GM23338 (cell line): Measurements from ENCODE around the gene CREB1. TPM values are rescaled to one million over a fixed set of nuclear protein-coding genes. Genes with fewer than 3 reads are reported as not detected.
A peak's percentile ranks its signal among the peaks of the same experiment; 100 is the strongest.

Experiments
- ATAC-seq: fragments of 200-7000 bp; cut with Tn5 transposase; 3 replicates; pipeline ENCODE4 v1.9.1; 2020
- DNase-seq: peaks from one replicate; pipeline ENCODE4 v3.0.0-alpha.2; 2015; ENCODE audit warnings: low spot score
- H2AFZ ChIP-seq: fragments of 200-600 bp; sonication (generic); 2 replicates; pipeline ENCODE4 v1.8.0; 2016; ENCODE audit warnings: antibody characterized with exemption, mild to moderate bottlenecking, moderate library complexity
- H3F3A ChIP-seq: fragments of 200-600 bp; sonication (generic); replicated peaks from 2 replicates; pipeline ENCODE4 v1.8.0; 2017; ENCODE audit warnings: antibody characterized with exemption, mixed run types, low read depth
- H3K27ac ChIP-seq: fragments of 200-600 bp; sonication (generic); 2 replicates; pipeline ENCODE4 v1.6.1; 2016; ENCODE audit warnings: low read depth
- H3K27me3 ChIP-seq: fragments of 200-600 bp; sonication (generic); 2 replicates; pipeline ENCODE4 v1.8.0; 2016; ENCODE audit warnings: mild to moderate bottlenecking, mixed run types, moderate library complexity; ENCODE audit not compliant: insufficient read depth
- H3K36me3 ChIP-seq: fragments of 200-600 bp; sonication (generic); 2 replicates; pipeline ENCODE4 v1.8.0; 2016; ENCODE audit warnings: mild to moderate bottlenecking; ENCODE audit not compliant: insufficient read depth
- H3K4me1 ChIP-seq: fragments of 200-600 bp; sonication (generic); 2 replicates; pipeline ENCODE4 v1.8.0; 2016; ENCODE audit warnings: mild to moderate bottlenecking, moderate library complexity; ENCODE audit not compliant: insufficient read depth
- H3K4me2 ChIP-seq: fragments of 200-600 bp; sonication (generic); 2 replicates; pipeline ENCODE4 v1.7.1; 2017; ENCODE audit warnings: mixed run types
- H3K4me3 ChIP-seq: fragments of 200-600 bp; sonication (generic); 2 replicates; pipeline ENCODE4 v1.6.1; 2016; ENCODE audit warnings: mixed run types
- H3K79me2 ChIP-seq: fragments of 200-600 bp; sonication (generic); replicated peaks from 2 replicates; pipeline ENCODE4 v1.8.0; 2017; ENCODE audit warnings: mild to moderate bottlenecking; ENCODE audit not compliant: insufficient read depth
- H3K9me2 ChIP-seq: fragments of 200-600 bp; sonication (generic); 2 replicates; pipeline ENCODE4 v1.8.0; 2017; ENCODE audit not compliant: insufficient read depth
- H4K20me1 ChIP-seq: fragments of 200-600 bp; sonication (generic); replicated peaks from 2 replicates; pipeline ENCODE4 v1.8.0; 2017; ENCODE audit warnings: mild to moderate bottlenecking; ENCODE audit not compliant: insufficient read depth
- H3K27ac Mint-ChIP-seq: 2 replicates; pipeline ENCODE4 v1.8.0; 2020; ENCODE audit warnings: inconsistent platforms, mild to moderate bottlenecking, moderate library complexity, mixed read lengths
- H3K27me3 Mint-ChIP-seq: 3 replicates; pipeline ENCODE4 v1.8.0; 2022; ENCODE audit warnings: low read depth, mild to moderate bottlenecking, moderate library complexity, mixed read lengths, inconsistent platforms; ENCODE audit not compliant: insufficient read depth, poor library complexity
- H3K36me3 Mint-ChIP-seq: 3 replicates; pipeline ENCODE4 v1.8.0; 2021; ENCODE audit warnings: low read depth, mild to moderate bottlenecking, inconsistent platforms, moderate library complexity, mixed read lengths
- H3K4me1 Mint-ChIP-seq: 3 replicates; pipeline ENCODE4 v1.8.0; 2020; ENCODE audit warnings: mild to moderate bottlenecking, inconsistent platforms, mixed read lengths
- H3K4me3 Mint-ChIP-seq: 3 replicates; pipeline ENCODE4 v1.8.0; 2021; ENCODE audit warnings: moderate library complexity, mild to moderate bottlenecking, inconsistent platforms, mixed read lengths
- H3K9me3 Mint-ChIP-seq: 3 replicates; pipeline ENCODE4 v1.8.0; 2020; ENCODE audit warnings: moderate library complexity, mild to moderate bottlenecking, inconsistent platforms, mixed read lengths
- CREB1 ChIP-seq: fragments of 250-450 bp; sonication (Bioruptor Pico); IDR thresholded peaks from 2 replicates; pipeline ENCODE4 v1.5.0; 2020; ENCODE audit warnings: low read depth, mild to moderate bottlenecking, moderate library complexity
- ETS1 ChIP-seq: IDR thresholded peaks from 2 replicates; pipeline ENCODE4 v1.6.1; 2016; ENCODE audit warnings: antibody characterized with exemption
- EZH2 ChIP-seq: fragments of 200-600 bp; sonication (generic); IDR thresholded peaks from one replicate; pipeline ENCODE4 v1.8.0; 2017; ENCODE audit warnings: antibody characterized with exemption, mild to moderate bottlenecking, low read depth; ENCODE audit not compliant: unreplicated experiment
- JUNB ChIP-seq: IDR thresholded peaks from one replicate; pipeline ENCODE4 v1.6.1; 2016; ENCODE audit warnings: antibody characterized with exemption; ENCODE audit not compliant: unreplicated experiment
- NANOG ChIP-seq: IDR thresholded peaks from 2 replicates; pipeline ENCODE4 v1.6.1; 2016; ENCODE audit warnings: antibody characterized with exemption, borderline replicate concordance
- POLR2AphosphoS5 ChIP-seq: IDR thresholded peaks from 2 replicates; pipeline ENCODE4 v1.6.1; 2016; ENCODE audit warnings: antibody characterized with exemption, low read depth
- REST ChIP-seq: IDR thresholded peaks from one replicate; pipeline ENCODE4 v1.6.1; 2018; ENCODE audit warnings: antibody characterized with exemption; ENCODE audit not compliant: unreplicated experiment
- STAT1 ChIP-seq: IDR thresholded peaks from one replicate; pipeline ENCODE4 v1.6.1; 2016; ENCODE audit warnings: antibody characterized with exemption; ENCODE audit not compliant: unreplicated experiment
- ZNF114 ChIP-seq: fragments of 250-450 bp; sonication (Bioruptor Pico); IDR thresholded peaks from 2 replicates; pipeline ENCODE4 v1.5.0; 2020; ENCODE audit warnings: mild to moderate bottlenecking, moderate library complexity
- ZNF331 ChIP-seq: fragments of 250-450 bp; sonication (Bioruptor Pico); IDR thresholded peaks from 2 replicates; pipeline ENCODE4 v1.5.0; 2020; ENCODE audit warnings: low read depth, mild to moderate bottlenecking, moderate library complexity
- ZNF462 ChIP-seq: fragments of 250-450 bp; sonication (Bioruptor Pico); IDR thresholded peaks from 2 replicates; pipeline ENCODE4 v1.5.0; 2020; ENCODE audit warnings: mild to moderate bottlenecking, moderate library complexity
- polyA plus RNA-seq: library from polyadenylated mRNA; unstranded; fragments of >200 nt; fragmentation: Nextera tagmentation; extraction: Ambion mirVana; gene quantifications from 2 replicates; pipeline ENCODE4 v1.2.1, GENCODE V29; 2016
- total RNA-seq: library from RNA; depleted of rRNA; stranded (reverse); fragments of >200 nt; shearing (Covaris generic); gene quantifications from 2 replicates; pipeline ENCODE4 v1.2.3, GENCODE V29; 2014

Gene CREB1
- total and polyA plus RNA-seq, 2 experiments from 2014 or later: 40.3 to 104 TPM

GRCh38 chr2:207543272-207543671 is 13.5 kb downstream of the CREB1 start:
- Mint-ChIP-seq H3K4me3 (no peak overlapping the region), H3K4me1 (peaks cover 25% of the 10 kb centered on the region), H3K27ac (no peak overlapping the region), H3K27me3 (peaks cover 1% of the 10 kb centered on the region), H3K9me3 (no peaks in the 10 kb centered on the region), H3K36me3 (peaks cover 19% of the 10 kb centered on the region; the same call in 2 of the 3 replicates)
- H3K36me3 ChIP-seq: no peaks in the 10 kb centered on the region
- H3F3A ChIP-seq: no peaks in the 10 kb centered on the region
- H3K4me3 ChIP-seq: no peak overlapping the region
- H3K4me2 ChIP-seq: no peak overlapping the region
- H3K79me2 ChIP-seq: peaks cover 100% of the 10 kb centered on the region
- 0 out of 2 replicates have a peak overlapping the region, but pooled peaks have one; percentile 15 for H3K27ac ChIP-seq
- TF ChIP-seq ZNF114 (no peak), JUNB (no peak), EZH2 (no peak), NANOG (no peak), STAT1 (no peak), POLR2AphosphoS5 (no peak)
- H3K4me1 ChIP-seq: peaks cover 6% of the 10 kb centered on the region; the same call in 1 of the 2 replicates
- peaks cover 60% of the 10 kb centered on the region for H4K20me1 ChIP-seq
- H3K27me3 ChIP-seq: no peaks in the 10 kb centered on the region
- H3K9me2 ChIP-seq: no peaks in the 10 kb centered on the region
- ATAC-seq (no peak), DNase-seq (no peak)
- no peak overlapping the region for H2AFZ ChIP-seq

GRCh38 chr2:207546822-207547221 is 17.1 kb downstream of the CREB1 start:
- peaks cover 69% of the 10 kb centered on the region for H4K20me1 ChIP-seq
- Mint-ChIP-seq H3K4me1 (peaks cover 26% of the 10 kb centered on the region), H3K4me3 (no peak overlapping the region), H3K27ac (no peak overlapping the region), H3K9me3 (no peaks in the 10 kb centered on the region), H3K36me3 (peaks cover 19% of the 10 kb centered on the region; the same call in 2 of the 3 replicates), H3K27me3 (no peaks in the 10 kb centered on the region)
- no peak overlapping the region for H3K27ac ChIP-seq
- H3K36me3 ChIP-seq: no peaks in the 10 kb centered on the region
- no peaks in the 10 kb centered on the region for H3K27me3 ChIP-seq
- no peaks in the 10 kb centered on the region for H3K9me2 ChIP-seq
- ATAC-seq (no peak), DNase-seq (no peak)
- peaks cover 18% of the 10 kb centered on the region for H3K4me1 ChIP-seq
- peaks cover 100% of the 10 kb centered on the region for H3K79me2 ChIP-seq
- no peaks in the 10 kb centered on the region for H3F3A ChIP-seq
- no peak overlapping the region for H3K4me3 ChIP-seq
- H3K4me2 ChIP-seq: no peak overlapping the region
- H2AFZ ChIP-seq: no peak overlapping the region
- no peak for TF ChIP-seq CREB1 (CRISPR knock-in tag)
- no peak for TF ChIP-seq REST
- TF ChIP-seq STAT1: no peak
- no peak for TF ChIP-seq ETS1
- TF ChIP-seq EZH2: no peak
- no peak for TF ChIP-seq ZNF114
- no peak for TF ChIP-seq NANOG
- no peak for TF ChIP-seq ZNF331 (CRISPR knock-in tag)
- no peak for TF ChIP-seq JUNB
- no peak for TF ChIP-seq ZNF462 (CRISPR knock-in tag)
- no peak for TF ChIP-seq POLR2AphosphoS5
